Stimulated activated CD8-positive, alpha-beta memory T cell treated with anti-CD3 and anti-CD28 coated beads, Interleukin-4, amount 100 ng/mL, for 4 hours (primary cell): Measurements from ENCODE around the gene GAN.
A peak's percentile ranks its signal among the peaks of the same experiment; 100 is the strongest.
"Not testable (repeated sequence)": the region's sequence is repeated elsewhere in the genome, so short reads cannot be mapped to it uniquely, and the experiment has no call there.

Experiments used
- DNase-seq, 2 donors: peaks; one replicate each; pipeline ENCODE4 v3.0.0-alpha.2; 2020; ENCODE audit warnings: low read depth in 2 of 2, low spot score in 1 of 2

The GAN gene

DNA sequence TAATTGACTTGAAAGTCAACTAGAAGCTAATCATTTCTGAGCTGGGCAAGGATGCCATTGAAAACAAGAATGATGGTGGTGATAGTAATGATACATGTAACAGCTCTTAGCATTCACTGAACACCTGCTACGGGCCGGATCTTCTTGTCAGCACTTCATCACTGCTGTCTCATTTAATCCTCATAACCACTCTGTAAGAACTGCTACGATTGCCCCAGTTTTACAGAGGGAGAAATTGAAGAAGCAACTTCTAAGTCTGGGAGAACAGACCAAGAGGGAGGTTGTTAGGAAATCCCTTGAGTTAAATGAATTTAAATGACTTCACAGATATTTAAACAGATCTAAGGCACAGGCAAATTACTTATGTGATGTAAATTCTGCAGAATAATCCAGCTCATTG, 7.0 kb upstream of the GAN start:
- DNase-seq, result no peak

DNA sequence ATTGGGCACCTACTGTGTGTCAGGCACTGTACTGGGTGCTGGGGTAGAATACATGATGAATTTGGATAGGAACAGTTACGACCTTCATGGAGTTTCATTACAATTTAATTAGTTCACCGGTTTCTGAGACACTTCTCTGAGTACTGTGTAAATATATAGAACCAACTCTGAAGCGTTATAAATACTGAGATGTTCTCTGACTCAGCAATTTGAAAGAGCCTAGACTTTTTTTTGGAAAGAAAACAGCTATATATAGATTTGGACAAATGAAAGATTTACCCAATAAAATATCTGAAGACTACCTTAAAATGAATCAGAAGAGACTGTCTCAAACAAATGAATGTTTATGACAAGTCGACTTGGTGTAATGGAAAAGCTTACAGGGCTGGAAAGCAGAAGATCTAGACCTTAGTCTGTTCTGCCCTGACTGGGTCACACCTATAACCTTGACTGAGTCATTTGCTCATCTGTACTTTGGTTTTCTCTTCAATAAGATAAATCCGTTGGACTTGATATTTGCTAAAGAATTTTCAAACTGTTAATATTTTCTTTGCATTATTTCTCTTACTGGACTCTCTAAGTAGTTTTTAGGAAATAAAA, 4.6 kb upstream of the GAN start:
- DNase-seq, result no peak

DNA sequence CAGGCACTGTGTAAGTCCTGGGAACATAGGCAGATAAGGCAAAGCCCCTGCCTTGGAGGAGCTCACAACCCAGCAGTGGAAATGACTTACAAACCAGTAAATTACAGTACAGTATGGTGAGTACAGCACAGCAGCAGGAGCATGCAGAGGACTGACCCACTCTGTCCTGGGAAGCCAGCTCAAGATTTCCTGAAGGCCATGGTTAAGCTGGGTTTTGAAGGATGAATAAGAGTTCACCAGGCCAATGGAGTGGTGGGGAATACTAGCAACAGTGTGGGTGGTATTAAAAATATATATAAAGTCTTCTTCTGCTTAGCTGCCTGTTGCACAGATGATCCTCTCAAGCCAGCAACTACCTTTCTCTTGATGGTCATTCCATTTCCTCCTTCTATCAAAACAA, 3.0 kb upstream of the GAN start:
- no peak for DNase-seq

DNA sequence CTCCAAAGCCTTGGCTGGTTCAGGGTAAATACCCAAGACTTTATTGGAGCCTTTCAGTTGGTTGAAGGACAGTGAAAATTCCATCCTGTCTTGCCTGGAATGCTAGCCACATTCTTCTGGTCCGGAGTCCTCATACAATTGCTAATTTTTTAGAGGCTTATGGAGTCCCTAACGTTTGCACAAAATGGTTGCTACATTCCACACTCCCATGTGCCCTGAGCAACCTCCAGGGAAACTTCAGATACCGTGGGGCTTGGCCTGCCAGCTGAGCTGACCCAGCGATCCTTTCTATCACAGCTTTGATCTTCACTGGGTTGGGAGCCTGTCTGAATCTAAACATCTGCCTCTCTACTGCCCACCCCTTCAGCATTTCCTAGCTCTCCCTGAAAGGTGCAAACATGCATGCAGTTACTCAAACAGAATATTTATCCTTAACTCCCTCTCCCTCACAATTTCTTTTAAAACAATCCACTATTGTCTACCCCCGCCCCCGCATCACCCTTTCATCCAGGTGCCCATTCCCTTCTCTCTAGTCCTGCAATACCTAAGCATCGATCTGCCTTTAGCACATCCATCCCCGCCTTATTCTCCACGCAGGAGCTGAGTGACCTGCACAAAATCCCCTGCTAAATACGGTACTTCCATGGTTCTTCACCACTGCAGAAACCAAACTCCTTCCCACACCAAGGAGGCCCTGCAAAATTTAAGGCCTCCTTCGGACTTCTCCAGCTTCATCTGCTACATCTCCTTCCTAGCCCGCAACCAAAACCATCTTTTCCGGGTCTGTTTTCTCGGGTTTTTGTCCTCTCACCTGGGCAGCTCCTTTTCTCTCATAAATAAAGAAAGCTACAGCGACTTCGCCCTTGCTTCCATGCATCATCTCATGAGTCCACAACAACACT, 810 bp upstream of the GAN start:
- DNase-seq, result no peak

DNA sequence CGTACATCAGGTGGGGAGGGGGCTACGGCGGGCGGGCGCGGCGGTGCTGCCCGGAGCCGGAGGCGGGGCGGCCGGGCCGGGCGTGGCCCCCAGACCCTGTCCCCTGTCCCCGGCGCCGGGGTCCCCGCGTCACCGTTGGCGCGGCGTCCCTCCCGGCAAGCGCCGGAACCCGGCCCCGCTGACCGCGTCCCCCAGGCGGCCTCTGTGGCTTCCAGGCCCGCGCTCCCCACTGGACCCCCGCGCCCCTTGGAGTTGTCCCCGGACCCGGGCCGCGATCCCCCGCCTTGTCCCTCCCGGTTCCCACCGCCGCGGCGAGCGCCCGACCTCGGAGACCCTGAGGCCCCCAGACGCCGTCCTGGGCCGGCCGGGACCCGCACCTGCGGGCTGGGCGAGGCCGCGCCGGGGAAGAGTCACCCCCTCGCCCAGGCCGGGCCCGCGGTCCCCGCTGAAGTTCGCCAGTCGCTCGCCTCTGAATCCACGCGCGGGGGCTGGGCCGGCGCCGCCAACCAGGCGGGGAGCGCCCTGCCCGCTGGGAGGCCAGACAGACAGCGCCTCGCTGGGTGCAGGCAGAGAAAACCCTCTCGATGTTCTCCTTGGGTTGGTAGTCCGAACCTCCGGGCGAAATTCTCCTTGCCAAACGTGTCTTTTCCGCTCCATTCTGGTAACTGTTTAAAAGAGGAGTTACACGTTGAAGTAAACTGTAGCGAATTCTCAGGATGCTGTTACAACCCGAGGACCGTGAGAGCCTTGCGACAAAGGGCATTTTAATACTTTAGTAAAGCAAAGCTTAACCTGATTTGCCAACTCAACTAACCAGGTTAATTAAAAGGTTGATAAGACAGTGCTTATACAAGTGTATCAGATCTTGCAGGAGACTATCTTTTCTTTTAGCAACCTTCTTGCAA, 761 bp downstream of the GAN start:
- peak; percentile 13 to 21 for DNase-seq

DNA sequence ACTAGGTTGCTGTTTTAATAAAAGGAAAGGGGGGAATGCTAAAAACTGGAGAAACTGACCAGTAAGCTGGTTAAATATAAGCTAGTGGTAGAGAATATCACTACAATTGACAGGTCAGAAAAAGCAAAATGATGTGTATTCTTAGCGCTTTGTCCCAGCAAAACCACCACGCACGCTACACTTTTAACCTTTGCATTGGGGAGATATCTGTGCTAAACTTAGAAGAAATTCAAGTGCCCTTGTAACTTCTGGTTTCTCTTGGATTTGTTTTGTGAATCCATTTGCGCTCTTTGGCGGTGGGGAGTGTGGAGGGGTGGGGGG, 1.4 kb downstream of the GAN start:
- no peak for DNase-seq

DNA sequence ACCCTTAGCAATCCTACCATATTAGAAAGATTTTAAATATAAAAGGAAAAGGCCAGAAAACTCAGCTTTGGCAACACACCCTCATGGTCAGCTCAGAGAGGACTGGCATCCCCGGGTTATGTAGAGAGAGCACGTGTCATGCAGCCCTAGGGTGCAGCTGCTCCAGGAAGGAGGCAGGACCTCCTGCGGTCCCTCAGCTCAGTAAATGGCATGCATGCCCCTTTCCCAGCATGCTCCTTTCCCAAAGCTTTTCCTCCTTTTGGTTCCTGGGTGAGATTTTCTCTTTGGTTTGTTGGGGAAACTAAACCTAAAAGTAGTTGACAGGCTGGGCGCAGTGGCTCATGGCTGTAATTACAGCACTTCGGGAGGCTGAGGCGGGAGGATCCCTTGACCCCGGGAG, 3.9 kb downstream of the GAN start:
- DNase-seq, result no peak

DNA sequence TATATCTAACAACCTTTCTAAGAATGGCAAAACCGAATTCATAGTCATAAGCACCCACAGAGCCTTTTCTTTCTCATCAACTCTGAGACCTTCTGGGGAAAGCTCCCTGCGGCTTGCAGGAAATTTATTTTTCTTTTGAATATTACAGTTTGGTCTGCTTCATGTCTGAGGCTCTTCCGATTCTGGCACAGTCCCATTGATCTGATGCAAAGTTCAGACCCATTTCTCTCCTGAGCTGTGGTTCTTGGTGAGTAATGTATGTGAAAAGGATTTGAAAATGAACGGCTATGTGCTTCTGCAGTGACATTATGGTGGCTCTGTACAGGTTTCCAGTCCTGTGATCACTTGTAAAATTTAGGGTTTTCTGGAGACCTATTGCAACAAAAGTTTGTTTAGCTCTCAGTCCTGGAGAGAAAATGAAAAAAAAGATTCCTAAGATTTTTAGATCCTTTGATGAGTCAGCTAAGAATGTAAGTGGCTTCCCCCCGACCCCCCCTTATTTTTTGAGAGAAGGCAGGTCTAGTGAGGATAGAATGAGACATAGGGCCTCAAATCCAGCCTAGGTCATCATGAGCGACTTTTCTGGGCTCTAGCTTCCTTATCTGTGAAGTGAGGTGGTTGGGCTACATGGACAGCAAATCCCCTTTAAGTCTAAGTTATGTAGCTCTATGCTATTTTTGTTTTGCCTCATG, 4.6 kb downstream of the GAN start:
- DNase-seq, result no peak

DNA sequence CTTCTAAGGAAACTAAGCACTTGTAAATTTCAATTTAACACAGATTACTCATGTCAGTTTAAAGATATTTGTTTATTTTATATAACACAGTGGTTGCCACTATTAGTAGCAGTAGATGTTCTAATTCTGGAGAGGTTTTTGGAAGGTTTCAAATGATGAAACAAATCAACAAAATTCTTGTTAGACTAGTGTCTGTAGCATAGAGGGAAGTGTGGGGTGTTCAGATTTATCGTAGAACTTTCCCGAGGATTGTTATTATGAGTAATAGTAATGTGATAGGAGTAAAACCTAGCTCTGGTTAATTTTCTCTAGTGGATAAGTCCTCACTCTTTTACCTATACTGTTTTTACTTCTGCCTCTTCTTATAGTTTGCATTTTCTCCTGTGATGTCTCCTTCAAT, 6.3 kb downstream of the GAN start:
- no peak for DNase-seq

DNA sequence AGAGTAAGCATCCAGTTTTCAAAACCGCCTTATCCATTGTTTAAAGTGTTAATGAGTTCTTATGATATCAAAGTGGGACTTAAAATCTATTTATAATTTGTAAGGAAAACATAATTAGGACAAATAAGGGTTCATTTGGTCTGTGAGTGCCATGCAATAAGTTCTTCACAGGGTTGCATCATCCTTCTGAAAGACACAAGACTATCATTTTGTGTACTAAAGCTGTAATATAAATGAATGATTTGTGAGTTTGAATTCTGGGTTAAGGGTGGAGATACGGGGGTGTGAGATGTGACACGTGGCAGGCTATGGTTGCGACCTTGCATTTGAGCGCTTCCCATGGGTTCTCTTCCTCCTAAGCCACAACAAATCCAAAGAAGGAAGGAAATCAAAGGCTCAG, 6.8 kb downstream of the GAN start:
- DNase-seq, result no peak

DNA sequence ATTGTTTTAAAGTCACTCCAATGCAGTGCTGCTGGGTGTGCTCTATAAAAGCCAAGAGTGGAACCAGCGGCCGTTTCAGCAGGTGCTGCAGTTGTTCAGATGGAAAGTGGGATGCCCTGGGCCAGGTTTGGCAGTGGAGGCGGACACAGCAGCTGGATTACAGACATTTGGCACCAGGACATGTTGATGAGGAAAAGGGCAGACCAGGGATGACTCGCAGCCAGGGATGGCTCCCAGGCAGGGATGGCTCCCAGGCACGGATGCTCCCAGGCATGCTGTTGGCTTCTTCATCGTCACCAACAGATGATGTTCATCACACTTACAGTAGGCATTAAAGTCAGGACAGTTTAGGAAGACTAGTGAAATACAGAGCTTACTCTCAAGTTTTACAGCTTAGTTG, 10.0 kb downstream of the GAN start:
- DNase-seq, result no peak

DNA sequence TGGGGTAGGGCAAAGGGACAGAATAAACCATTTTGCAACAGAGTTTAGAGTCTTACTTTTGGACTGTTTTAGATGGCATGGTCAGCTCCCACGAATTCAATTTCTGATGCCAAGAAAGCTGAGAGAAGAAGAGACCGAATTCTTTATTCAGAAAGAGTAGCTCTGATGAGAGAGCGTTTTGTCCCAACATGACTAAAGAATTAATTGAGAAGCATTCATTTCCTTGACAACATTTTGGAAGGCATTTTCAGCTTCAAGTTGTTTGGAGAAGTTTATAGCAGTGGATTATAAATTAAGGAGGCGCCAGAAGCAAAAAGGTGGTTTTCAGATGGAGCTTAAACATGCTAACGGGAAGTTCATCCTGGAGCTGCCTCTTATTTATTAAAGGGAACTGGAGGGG, 12.2 kb downstream of the GAN start:
- DNase-seq, result no peak

DNA sequence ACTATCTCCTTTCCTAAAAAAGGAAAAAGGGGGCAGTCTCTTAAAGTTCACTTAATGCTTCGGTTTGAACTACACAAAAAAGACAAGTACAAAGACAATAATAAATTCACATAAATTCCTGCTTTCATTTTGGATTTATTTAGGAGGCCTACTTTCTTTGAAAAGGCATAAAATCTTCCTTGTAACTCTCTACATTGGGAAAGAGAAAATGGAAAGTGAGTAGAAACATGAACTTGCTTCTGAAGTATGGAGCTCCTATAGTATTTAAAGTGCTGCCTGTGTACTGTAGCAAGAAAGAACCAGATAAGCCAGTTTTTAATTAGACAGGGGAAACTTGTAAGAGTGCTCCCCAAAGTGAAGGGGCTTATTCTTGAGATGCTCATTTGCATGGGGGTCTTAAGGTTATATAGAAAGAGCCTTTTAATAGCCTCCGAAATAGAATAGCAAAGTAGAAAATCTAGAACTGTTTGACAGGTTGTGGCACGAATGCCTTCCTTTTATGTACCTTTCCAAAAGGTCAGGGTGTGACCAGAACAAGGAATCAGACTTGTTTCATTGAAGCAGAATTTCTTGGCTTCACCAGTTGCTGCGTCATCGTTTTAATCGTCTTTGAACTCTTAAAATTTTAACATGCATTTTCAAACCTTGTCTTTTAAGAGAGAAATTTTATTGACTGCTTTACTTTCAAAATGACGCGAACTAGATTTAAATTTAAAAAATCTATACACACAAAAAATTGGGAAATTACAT, 12.9 kb downstream of the GAN start:
- DNase-seq, result no peak

DNA sequence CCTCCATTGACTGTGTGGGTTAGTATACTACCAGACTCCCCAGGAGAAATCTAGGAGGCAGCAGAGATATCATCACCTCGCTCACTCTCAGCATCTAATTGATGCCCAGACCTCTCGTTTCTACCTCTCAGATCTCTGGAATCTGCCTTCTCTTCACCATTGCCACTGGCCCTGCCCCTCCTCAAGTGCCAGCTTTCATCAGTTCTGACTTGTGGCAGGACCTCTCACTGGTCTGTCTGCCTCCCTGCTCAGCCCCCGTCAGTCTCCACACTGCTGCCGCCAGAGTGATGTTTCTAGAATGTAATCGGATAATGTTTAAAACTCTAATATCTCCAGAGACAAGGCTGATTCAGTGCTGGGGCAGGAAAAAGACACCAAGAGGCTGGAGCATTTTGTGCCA, 15.2 kb downstream of the GAN start:
- DNase-seq, result no peak

DNA sequence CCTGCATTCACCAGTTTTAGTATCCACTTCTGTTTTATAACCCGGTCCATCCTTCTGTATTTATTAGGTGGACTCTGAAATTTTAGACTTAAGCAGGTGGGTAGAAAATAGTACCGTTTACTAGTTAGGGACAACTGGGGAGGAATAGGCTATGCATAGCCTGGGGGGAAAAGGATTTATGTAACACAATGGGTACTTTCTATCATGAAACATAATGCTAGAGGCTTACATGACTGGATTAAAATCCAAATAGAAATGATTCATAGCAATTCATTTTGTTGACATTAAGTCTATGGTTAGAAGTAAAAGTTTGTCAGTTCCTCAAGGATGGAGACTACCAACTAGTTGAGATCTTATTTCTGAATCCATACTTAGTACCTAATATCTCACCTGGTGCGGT, 18.6 kb downstream of the GAN start:
- no peak for DNase-seq

DNA sequence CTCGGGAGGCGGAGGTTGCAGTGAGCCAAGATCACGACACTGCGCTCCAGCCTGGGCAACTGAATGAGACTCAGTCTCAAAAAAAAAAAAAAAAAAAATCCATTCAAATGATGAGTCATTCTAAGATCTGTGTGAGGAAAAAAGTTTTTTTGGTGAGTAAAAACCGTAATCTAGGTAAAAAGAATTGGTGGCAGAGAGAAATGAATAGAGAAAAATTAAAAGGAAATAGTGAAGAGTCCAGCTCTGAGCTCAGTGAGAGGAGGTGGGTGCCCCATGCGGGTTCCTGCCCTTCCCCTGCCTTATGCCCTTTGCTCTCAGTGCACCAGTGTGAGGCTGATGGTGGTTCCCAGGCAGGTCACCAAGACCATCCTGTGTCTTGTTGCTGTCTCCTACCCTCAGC, 20.9 kb downstream of the GAN start:
- no peak for DNase-seq

DNA sequence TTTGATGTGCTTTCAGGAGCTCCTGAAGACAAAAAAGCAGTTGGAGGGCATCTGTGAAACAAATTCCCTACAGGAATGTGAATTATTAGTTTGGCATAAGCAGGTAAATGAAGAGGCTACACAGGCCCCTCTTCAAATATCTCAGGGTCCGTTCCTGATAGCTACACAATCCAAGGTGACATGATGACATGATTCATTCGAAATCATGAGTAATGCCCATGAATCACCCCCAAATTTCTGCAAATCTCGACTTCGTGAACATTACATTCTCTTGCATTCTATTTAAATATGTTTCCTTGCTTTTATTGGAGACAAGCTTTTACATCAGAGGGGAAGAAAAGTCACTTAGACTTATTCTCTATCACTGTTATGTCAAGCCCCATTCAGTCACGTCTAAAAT, 22.3 kb downstream of the GAN start:
- DNase-seq, result no peak

DNA sequence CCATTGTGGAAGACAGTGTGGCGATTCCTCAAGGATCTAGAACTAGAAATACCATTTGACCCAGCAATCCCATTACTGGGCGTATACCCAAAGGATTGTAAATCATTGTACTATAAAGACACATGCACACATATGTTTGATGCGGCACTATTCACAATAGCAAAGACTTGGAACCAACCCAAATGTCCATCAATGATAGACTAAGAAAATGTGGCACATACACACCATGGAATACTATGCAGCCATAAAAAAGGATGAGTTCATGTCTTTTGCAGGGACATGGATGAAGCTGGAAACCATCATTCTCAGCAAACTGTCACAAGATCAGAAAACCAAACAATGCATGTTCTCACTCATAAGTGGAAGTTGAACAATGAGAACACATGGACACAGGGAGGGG, 30.4 kb downstream of the GAN start:
- DNase-seq, result not testable (repeated sequence)

DNA sequence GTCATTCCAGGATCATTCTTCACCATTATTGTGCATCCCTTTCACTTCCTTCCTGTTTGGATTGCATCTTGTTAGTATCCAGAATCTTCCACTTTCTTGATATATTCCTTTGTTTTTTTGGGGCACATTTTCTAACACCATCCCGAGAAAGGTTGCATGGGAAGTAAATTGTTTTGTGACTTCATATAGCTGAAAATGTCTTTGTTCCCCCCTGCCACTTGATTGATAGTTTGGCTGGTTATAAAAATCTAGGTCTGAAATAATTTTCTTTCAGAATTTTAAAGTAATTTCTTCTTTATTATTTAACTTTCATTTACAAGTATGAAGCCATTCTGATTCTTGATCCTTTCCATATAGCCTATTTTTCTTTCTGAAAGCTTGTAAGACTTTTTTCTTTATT, 32.7 kb downstream of the GAN start:
- no peak for DNase-seq

DNA sequence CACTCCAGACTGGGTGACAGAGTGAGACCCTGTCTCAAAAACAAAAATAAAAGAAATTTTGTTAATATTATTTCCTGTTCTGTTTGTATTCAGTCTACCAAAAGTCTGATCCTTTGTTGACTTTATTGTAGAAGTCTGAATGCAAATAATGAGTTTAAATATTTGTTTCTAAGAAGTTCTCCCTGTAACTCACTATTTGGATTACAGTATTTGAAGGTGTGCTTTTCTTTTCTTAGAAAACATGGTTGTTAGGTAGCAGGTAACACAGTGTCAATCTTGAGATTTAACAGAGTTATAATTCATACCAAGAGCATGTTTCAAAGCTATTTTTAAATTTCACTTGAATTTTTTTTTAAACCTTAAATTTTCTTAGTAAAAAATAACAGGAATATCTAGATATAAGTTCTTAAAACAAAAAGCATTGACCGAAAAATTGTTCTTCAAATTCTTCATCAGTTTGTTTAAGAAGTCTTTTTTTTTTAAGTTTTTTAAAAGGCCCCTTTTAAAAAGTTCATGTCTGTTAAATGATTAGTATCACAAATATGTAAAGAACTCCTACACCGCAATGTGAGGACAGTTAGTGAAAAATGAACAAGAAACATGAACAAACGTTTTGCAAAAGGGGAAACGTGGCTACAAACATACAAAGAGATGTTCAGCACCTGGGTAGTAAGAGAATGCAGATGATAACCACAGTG, 35.0 kb downstream of the GAN start:
- DNase-seq, result no peak
